Smooth muscle cell (in vitro differentiated cells): ENCODE data around the gene UBXN6. TPM values are rescaled to one million over a fixed set of nuclear protein-coding genes. Genes with fewer than 3 reads are reported as not detected.

Experiments used
- DNase-seq: peaks from one replicate; lab custom pipeline; 2025; ENCODE audit not compliant: unreplicated experiment; lab: John Stamatoyannopoulos, UW
- H2AFZ ChIP-seq: fragments of 200-600 bp; sonication (generic); 2 replicates; pipeline ENCODE4 v1.6.0; 2016; ENCODE audit warnings: antibody characterized with exemption, low read depth, mild to moderate bottlenecking
- H3F3A ChIP-seq: fragments of 200-600 bp; sonication (generic); 2 replicates; pipeline ENCODE4 v1.6.0; 2017; ENCODE audit warnings: antibody characterized with exemption, low read depth
- H3K27ac ChIP-seq: fragments of 200-600 bp; sonication (generic); 2 replicates; pipeline ENCODE4 v1.5.1; 2016; ENCODE audit warnings: low read depth, mild to moderate bottlenecking
- H3K27me3 ChIP-seq: fragments of 200-600 bp; sonication (generic); 2 replicates; pipeline ENCODE4 v1.6.1; 2016; ENCODE audit warnings: low read depth, mild to moderate bottlenecking
- H3K36me3 ChIP-seq: fragments of 200-600 bp; sonication (generic); 2 replicates; pipeline ENCODE4 v1.5.1; 2016; ENCODE audit warnings: low read depth
- H3K4me1 ChIP-seq: fragments of 200-600 bp; sonication (generic); 2 replicates; pipeline ENCODE4 v1.5.1; 2016; ENCODE audit warnings: low read depth
- H3K4me2 ChIP-seq: fragments of 200-600 bp; sonication (generic); 2 replicates; pipeline ENCODE4 v1.6.0; 2016; ENCODE audit warnings: mild to moderate bottlenecking
- H3K4me3 ChIP-seq: fragments of 200-600 bp; sonication (generic); 2 replicates; pipeline ENCODE4 v1.5.1; 2016; ENCODE audit warnings: mild to moderate bottlenecking
- H3K79me2 ChIP-seq: fragments of 200-600 bp; sonication (generic); 2 replicates; pipeline ENCODE4 v1.6.0; 2016; ENCODE audit warnings: low read depth, mild to moderate bottlenecking
- H3K9ac ChIP-seq: fragments of 200-600 bp; sonication (generic); 2 replicates; pipeline ENCODE4 v1.6.0; 2016; ENCODE audit warnings: low read depth
- H3K9me3 ChIP-seq: fragments of 200-600 bp; sonication (generic); replicated peaks from 2 replicates; pipeline ENCODE4 v1.5.1; 2016; ENCODE audit warnings: low read depth
- H4K20me1 ChIP-seq: fragments of 200-600 bp; sonication (generic); 2 replicates; pipeline ENCODE4 v1.6.0; 2016; ENCODE audit warnings: low read depth
- WGBS: methylation state at CpG from one replicate; pipeline ENCODE4 v1.1.7; 2016; ENCODE audit warnings: low lambda C conversion rate; 5-methylcytosine and 5-hydroxymethylcytosine counted together
- polyA plus RNA-seq: library from polyadenylated mRNA; unstranded; fragments of >200 nt; fragmentation: Nextera tagmentation; extraction: Ambion mirVana; gene quantifications from 2 replicates; pipeline ENCODE4 v1.2.1, GENCODE V29; 2016
- total RNA-seq: library from RNA; depleted of rRNA; stranded (reverse); fragments of >200 nt; gene quantifications from 2 replicates; pipeline ENCODE4 v1.2.3, GENCODE V29; 2014
- TF ChIP-seq, protein P1 (sequence below): fragments of 200-600 bp; sonication (generic); IDR thresholded peaks from 2 replicates; pipeline ENCODE4 v1.5.1; 2017; ENCODE audit warnings: borderline replicate concordance, mild to moderate bottlenecking, antibody characterized with exemption; ENCODE audit not compliant: insufficient read depth, poor library complexity, severe bottlenecking

UBXN6 gene
- total and polyA plus RNA-seq, 2 experiments from 2014 or later, result 44.8 to 50.7 TPM

- H3K9ac ChIP-seq, result no peak overlapping the region
- WGBS, result 94% methylated on average over 10 of the region's 10 CpGs
Observed at GRCh38 chr19:4442819-4443146, 14.8 kb downstream of the UBXN6 start.

GRCh38 chr19:4441994-4442818, 15.4 kb downstream of the UBXN6 start:
- Histone ChIP-seq H3K36me3 (no peaks in the 10 kb centered on the region), H3K4me2 (no peak overlapping the region), H2AFZ (no peak overlapping the region), H3K79me2 (no peaks in the 10 kb centered on the region), H3K27me3 (no peaks in the 10 kb centered on the region), H3K27ac (no peak overlapping the region), H3F3A (no peaks in the 10 kb centered on the region), H3K9me3 (no peaks in the 10 kb centered on the region), H3K9ac (no peak overlapping the region), H4K20me1 (peaks cover 8% of the 10 kb centered on the region), H3K4me3 (no peak overlapping the region), H3K4me1 (no peaks in the 10 kb centered on the region)
- WGBS, result 96% methylated on average over 22 of the region's 22 CpGs
- TF ChIP-seq, protein P1, sequence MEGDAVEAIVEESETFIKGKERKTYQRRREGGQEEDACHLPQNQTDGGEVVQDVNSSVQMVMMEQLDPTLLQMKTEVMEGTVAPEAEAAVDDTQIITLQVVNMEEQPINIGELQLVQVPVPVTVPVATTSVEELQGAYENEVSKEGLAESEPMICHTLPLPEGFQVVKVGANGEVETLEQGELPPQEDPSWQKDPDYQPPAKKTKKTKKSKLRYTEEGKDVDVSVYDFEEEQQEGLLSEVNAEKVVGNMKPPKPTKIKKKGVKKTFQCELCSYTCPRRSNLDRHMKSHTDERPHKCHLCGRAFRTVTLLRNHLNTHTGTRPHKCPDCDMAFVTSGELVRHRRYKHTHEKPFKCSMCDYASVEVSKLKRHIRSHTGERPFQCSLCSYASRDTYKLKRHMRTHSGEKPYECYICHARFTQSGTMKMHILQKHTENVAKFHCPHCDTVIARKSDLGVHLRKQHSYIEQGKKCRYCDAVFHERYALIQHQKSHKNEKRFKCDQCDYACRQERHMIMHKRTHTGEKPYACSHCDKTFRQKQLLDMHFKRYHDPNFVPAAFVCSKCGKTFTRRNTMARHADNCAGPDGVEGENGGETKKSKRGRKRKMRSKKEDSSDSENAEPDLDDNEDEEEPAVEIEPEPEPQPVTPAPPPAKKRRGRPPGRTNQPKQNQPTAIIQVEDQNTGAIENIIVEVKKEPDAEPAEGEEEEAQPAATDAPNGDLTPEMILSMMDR, result no peak
- DNase-seq, result no peak

More at GRCh38 chr19:4442819-4443146, 14.8 kb downstream of the UBXN6 start:
- Histone ChIP-seq H3K36me3 (no peaks in the 10 kb centered on the region), H3K4me1 (no peaks in the 10 kb centered on the region), H4K20me1 (peaks cover 8% of the 10 kb centered on the region), H3K9me3 (no peaks in the 10 kb centered on the region), H3F3A (no peaks in the 10 kb centered on the region), H3K27me3 (no peaks in the 10 kb centered on the region), H2AFZ (no peak overlapping the region), H3K4me2 (no peak overlapping the region), H3K4me3 (no peak overlapping the region), H3K79me2 (no peaks in the 10 kb centered on the region), H3K27ac (no peak overlapping the region)
- DNase-seq, result no peak
- TF ChIP-seq, protein P1, result no peak

DNA sequence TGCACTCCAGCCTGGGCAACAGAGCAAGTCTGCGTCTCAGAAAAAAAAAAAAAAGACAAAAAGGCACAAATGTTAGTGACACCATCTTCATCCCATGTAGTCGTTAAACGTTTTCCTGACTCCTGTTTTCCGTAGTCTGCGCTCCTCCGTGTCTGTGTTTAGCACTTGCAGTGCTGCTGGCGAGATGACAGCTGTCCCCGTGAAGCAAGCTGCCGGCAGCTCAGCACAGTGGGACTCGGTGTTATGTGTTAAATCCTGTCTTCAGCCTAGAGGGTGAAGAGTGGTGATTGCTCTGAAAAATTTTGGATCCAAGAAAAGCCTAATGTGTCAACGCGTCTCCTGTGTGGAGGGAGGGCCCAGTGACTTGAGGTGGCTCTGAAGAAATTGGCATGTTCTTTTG, 18.4 kb downstream of the UBXN6 start:
- Histone ChIP-seq H3K9me3 (no peaks in the 10 kb centered on the region), H3K4me1 (no peaks in the 10 kb centered on the region), H3K9ac (no peak overlapping the region), H3K4me3 (no peak overlapping the region), H3K4me2 (no peak overlapping the region), H3K79me2 (no peaks in the 10 kb centered on the region), H2AFZ (no peak overlapping the region), H3K27ac (no peak overlapping the region), H3F3A (no peaks in the 10 kb centered on the region), H3K27me3 (no peaks in the 10 kb centered on the region), H3K36me3 (no peaks in the 10 kb centered on the region), H4K20me1 (no peaks in the 10 kb centered on the region)
- no peak for DNase-seq
- WGBS, result 93% methylated on average over 12 of the region's 12 CpGs
- TF ChIP-seq, protein P1, result no peak

- Histone ChIP-seq H2AFZ (no peak overlapping the region), H3K4me3 (no peak overlapping the region), H3K36me3 (no peaks in the 10 kb centered on the region), H3K27ac (no peak overlapping the region), H3K9ac (no peak overlapping the region), H3K79me2 (no peaks in the 10 kb centered on the region), H3K4me2 (no peak overlapping the region), H3K4me1 (no peaks in the 10 kb centered on the region), H3F3A (no peaks in the 10 kb centered on the region), H3K27me3 (no peaks in the 10 kb centered on the region), H3K9me3 (no peaks in the 10 kb centered on the region), H4K20me1 (no peaks in the 10 kb centered on the region)
- no peak for DNase-seq
- 96% methylated on average over 9 of the region's 10 CpGs for WGBS
- TF ChIP-seq, protein P1, result no peak
Observed at GRCh38 chr19:4437103-4437502, 20.5 kb downstream of the UBXN6 start.
